Hippocampal formation (tissue), 2 donors: ENCODE measurements around the gene TLR10.
"Not testable (repeated sequence)": the region's sequence is repeated elsewhere in the genome, so short reads cannot be mapped to it uniquely, and the experiment has no call there.

ENCODE experiments used
- DNase-seq, 2 donors: peaks; one replicate each; lab custom pipeline; 2025; lab: John Stamatoyannopoulos, UW

TLR10 gene, protein sequence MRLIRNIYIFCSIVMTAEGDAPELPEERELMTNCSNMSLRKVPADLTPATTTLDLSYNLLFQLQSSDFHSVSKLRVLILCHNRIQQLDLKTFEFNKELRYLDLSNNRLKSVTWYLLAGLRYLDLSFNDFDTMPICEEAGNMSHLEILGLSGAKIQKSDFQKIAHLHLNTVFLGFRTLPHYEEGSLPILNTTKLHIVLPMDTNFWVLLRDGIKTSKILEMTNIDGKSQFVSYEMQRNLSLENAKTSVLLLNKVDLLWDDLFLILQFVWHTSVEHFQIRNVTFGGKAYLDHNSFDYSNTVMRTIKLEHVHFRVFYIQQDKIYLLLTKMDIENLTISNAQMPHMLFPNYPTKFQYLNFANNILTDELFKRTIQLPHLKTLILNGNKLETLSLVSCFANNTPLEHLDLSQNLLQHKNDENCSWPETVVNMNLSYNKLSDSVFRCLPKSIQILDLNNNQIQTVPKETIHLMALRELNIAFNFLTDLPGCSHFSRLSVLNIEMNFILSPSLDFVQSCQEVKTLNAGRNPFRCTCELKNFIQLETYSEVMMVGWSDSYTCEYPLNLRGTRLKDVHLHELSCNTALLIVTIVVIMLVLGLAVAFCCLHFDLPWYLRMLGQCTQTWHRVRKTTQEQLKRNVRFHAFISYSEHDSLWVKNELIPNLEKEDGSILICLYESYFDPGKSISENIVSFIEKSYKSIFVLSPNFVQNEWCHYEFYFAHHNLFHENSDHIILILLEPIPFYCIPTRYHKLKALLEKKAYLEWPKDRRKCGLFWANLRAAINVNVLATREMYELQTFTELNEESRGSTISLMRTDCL

GRCh38 chr4:38782452-38783108 lies at the start of gene TLR10:
Gene TLR10, minus strand, starts transcription at chr4:38782990. Its CDS starts 7,400 bp downstream, at chr4:38775590.
- DNase-seq, result peak; percentile 33 to 69

GRCh38 chr4:38832206-38832605 lies 49.4 kb upstream of the TLR10 start:
- DNase-seq, result no peak

- DNase-seq, result no peak
These were observed 48.9 kb upstream of the TLR10 start for GRCh38 chr4:38831653-38832052.

DNA sequence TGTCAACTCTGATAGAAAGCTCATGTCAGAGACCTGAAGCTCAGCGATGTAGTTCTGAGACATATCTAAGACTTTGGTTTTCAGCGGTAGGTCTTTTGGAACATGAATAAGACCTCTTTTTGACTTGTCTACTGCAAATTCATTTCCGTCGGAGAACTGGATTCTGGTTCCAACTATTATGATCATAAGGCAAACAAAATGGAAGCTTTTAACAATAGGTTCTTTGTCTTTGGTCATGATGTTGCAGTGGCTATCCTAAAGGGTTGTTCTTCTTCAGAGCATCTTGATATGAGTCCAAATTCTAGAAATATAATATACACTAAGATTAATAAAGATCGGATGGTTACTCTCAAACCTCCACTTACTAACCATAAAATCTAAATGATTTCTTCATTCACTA lies 46.4 kb upstream of the TLR10 start:
- no peak for DNase-seq

- no peak for DNase-seq
These were observed 41.0 kb upstream of the TLR10 start for GRCh38 chr4:38823766-38824165.

DNA sequence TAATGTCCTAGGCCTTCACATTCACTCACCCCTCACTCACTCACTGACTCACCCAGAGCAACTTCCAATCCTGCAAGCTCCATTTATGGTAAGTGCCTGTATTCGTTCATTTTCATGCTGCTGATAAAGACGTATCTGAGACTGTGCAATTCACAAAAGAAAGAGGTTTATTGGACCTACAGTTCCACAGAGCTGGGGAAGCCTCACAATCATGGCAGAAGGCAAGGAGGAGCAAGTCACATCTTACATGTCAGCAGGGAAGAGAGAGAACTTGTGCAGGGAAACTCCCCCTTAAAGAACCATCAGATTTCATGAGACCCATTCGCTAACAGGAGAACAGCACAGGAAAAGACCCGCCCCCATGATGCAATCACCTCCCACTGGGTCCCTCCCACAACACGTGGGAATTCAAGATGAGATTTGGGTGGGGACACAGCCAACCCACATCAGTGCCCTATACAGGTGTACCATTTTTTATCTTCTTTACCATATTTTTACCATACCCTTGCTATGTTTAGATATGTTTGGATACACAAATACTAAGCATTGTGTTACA lies 40.0 kb upstream of the TLR10 start:
- no peak for DNase-seq

DNA sequence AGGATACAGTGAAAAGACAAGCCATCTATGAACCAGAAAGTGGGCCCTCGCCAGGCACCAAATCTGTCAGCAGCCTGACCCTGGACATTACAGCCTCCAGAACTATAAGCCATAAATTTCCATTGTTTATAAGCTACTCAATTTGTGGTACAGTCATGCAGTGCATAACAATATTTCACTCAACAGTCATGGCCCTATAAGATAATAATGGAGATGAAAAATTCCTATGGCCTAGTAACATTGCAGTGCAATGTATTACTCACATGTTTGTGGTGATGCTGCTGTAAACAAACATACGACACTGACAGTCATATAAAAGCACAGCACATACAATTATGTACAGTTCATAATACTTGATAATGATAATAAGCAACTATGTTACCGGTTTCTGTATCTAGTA lies 38.9 kb upstream of the TLR10 start:
- DNase-seq, result no peak

DNA sequence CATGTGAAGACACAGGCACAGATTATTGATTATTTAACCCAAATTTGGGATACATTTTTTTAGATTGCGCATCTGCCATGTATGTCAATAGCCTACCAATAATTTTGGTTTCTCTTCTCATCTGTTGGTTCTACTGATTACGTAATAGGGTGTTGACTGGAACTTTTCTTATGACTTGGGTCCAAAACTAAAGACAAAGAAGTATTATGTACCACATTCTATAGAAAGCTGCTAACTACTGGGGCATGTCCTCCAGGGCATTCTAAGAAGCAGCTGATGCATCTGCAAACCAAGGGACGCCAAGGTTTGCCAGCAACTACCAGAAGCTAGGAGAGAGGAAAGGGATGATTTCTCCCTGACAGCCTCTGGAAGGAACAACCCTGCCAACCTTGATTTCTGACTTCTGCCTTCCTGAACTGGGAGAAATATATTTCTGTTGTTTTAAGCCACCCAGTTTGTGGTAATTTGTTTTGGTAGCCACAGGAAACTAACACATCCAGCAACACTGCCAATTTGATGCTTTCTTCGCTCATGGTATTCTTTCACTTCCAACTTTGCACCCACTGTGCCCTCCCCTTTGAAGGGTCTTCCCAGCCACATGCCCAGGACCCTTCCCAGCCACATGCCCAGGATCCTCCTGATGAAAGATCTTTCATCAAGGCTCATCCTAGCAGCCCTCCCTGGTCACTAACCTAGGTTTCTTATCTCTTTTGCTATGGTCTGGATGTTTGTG lies 37.7 kb upstream of the TLR10 start:
- no peak for DNase-seq

DNA sequence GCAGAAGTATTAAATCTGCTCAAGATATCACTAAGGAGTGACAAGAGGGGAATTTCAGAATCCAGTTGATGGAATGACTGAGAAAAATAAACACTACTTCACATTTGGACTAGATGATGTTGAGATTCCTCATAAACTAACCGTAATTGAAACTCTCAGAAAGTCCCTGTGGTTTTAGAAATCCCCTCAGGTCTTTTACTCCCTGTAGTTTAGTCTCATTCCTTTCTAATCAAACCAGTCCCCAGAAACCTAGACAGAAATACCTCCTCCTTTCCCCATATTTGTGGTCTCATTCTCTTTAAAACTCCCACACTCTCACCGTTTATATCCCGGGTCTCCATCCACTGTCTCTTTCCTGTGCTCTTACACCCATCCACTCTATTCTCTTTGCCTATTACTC lies 36.8 kb upstream of the TLR10 start:
- DNase-seq, result no peak

DNA sequence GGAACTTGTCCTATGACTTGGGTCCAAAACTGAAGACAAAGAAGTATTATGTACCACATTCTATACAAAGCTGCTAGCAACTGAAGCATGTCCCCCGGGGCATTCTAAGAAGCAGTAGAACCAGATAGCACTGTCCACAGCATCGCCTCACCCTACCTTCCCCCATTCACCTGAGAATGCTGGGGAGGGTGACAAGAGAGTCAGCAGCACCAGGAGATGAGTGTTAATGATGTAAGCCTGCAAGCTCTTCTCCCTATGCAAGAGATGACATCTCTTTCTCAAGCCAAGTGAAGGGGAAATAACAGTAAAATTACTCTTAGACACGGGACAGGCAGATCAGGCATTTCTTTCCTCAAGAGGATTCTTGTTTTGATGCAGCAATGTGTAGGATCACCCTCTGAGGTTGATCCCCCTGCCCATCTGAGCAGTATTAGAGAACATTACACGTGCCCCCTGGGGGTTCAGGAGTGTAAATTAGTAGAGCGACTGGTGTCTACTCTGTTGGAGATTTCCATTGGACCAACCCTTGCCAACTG lies 35.7 kb upstream of the TLR10 start:
- DNase-seq, result no peak

- DNase-seq, result no peak
These were observed 33.3 kb upstream of the TLR10 start for GRCh38 chr4:38815885-38816782.

DNA sequence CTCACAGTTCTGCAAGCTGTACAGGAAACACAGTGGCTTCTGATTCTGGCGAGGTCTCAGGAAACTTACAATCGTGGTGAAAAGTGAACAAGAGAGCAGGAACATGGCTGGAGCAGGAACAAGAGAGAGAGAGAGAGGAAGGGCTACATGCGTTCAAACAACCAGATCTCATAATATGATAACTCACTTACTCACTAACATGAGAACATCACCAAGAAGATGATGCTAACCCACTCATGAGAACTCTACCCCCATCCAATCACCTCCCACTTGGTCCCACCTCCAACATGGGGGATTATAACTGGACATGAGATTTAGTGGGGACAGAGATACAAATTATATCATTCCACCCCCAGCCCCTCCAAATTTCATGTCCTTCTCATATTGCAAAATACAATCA lies 31.6 kb upstream of the TLR10 start:
- DNase-seq, result no peak

GRCh38 chr4:38811297-38811696 lies 28.5 kb upstream of the TLR10 start:
- no peak for DNase-seq

DNA sequence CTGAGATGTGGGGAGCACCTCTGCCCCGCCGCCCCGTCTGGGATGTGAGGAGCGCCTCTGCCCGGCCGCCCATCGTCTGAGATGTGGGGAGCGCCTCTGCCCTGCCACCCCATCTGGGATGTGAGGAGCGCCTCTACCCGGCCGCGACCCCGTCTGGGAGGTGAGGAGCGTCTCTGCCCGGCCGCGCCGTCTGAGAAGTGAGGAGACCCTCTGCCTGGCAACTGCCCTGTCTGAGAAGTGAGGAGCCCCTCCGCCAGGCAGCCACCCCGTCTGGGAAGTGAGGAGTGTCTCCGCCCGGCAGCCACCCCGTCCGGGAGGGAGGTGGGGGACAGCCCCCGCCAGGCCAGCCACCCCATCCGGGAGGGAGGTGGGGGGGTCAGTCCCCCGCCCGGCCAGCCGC lies 24.7 kb upstream of the TLR10 start:
- not testable (repeated sequence) for DNase-seq

DNA sequence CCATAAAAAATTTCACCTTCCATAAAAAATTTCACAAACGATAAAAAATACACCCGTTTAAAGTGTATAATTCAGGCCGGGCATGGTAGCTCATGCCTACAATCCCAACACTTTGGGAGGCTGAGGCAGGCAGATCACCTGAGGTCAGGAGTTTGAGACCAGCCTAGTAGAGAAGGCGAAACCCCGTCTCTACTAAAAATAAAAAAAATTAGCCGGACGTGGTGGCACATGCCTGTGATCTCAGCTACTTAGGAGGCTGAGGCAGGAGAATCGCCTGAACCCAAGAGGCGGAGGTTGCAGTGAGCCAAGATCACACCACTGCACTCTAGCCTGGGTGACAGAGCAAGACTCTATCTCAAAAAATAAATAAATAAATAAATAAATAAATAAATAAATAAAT lies 23.5 kb upstream of the TLR10 start:
- DNase-seq, result not testable (repeated sequence)

GRCh38 chr4:38805530-38806145 lies 22.8 kb upstream of the TLR10 start:
- DNase-seq, result peak; percentile 7 to 46

GRCh38 chr4:38804654-38805295 lies 22.0 kb upstream of the TLR10 start, which contains the start of gene TLR1:
Gene TLR1, minus strand, starts transcription at chr4:38804791. Its CDS starts 5,960 bp downstream, at chr4:38798831.
- peak in 1 of 2 donors; percentile 56 for DNase-seq

- DNase-seq, result peak in 1 of 2 donors; percentile 6
These were observed 21.3 kb upstream of the TLR10 start for GRCh38 chr4:38803833-38804653.
